HG03139 (cell line): Measurements from ENCODE around the gene AMZ2.
A peak's percentile ranks its signal among the peaks of the same experiment; 100 is the strongest.

Experiments
- ATAC-seq: cut with Tn5 transposase; IDR thresholded peaks from one replicate; pipeline ENCODE4 v1.9.1; 2021; ENCODE audit not compliant: unreplicated experiment

AMZ2 gene

GRCh38 chr17:68289936-68290267, 42.1 kb downstream of the AMZ2 start:
- no peak for ATAC-seq

DNA sequence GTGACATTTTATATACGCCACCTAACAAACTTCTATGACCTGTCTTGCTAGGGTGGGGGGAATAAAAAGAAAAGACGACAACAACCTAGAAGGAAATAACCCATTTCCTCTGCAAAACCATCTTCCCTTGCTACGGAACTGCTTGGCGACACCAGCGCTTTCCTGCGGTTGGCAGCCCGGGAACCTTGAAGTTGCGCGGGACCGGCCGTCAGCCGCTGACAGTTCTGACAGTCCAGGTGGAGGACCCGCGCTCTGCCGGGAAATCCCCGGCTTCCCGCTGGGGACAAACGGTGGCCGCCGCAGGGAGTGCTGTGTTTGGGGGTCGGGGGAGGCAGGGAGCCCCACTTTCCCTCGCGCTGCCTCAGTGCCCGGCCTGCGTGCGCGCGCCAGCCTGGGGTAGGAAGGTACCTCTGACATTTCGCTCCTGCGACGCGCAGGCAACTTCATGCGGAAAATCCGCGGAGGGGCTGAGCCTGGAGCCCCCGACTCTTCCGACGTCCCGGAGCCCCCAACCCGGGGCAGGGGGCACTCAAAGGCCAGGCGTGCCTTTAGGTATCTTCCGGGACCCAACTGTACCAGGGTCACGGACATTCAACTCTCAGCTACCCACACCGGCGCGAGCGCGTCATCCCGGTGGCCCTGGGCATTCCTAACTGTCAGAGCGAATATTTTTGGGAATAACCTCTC, 42.6 kb downstream of the AMZ2 start:
- ATAC-seq = no peak

DNA sequence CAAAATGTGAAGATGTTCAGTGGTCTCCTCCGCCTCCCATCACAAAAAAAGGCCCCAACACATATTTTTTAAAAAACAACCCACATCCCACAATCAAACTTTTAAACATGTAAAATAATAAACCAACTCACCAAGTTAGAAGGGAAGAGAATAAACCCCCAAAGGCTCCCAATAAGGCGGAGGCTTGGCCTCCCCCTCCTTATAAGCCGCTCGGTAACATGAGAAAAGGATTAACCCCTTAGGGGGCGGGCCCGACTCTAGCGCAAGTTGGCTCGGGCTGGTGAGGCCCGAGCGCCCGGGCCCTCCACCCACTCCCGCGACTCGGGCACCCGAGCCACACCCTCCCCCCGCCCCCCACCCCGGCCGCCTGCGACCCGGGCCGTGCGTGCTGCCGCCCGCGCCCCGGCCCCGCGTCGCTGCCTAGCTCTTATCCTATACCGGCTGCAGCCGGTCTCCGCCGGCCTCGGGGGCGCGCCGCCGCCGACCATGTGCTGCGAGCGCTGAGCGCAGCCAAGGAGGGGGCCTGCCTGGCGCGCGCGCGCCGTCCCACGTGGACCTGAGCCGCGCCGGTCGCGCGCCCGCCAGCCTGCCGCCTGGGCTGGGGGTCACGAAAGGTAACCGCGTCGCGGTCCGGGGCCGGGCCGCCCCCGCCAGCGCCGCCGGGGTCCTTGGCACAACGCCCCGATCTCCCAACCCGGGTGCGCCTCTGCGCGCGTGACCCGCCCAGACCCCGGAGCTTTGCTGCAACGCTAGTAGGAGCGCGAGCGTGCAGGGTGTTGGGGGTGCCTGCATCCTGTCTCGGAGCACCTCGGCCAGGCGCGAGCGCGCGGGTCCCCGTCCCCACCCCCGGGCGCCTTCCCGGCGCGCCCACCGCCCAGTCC, 43.4 kb downstream of the AMZ2 start, which contains the start of the genes ARSG and SLC16A6:
TSS of gene ARSG (plus strand) at position 541 of the 881 bp plus-strand sequence. CDS start 15,999 bp downstream, outside the sequence.
TSS of gene SLC16A6 (minus strand) at position 173 of the 881 bp plus-strand sequence. CDS start 12,807 bp downstream, outside the sequence.
- peak; percentile 44 for ATAC-seq

DNA sequence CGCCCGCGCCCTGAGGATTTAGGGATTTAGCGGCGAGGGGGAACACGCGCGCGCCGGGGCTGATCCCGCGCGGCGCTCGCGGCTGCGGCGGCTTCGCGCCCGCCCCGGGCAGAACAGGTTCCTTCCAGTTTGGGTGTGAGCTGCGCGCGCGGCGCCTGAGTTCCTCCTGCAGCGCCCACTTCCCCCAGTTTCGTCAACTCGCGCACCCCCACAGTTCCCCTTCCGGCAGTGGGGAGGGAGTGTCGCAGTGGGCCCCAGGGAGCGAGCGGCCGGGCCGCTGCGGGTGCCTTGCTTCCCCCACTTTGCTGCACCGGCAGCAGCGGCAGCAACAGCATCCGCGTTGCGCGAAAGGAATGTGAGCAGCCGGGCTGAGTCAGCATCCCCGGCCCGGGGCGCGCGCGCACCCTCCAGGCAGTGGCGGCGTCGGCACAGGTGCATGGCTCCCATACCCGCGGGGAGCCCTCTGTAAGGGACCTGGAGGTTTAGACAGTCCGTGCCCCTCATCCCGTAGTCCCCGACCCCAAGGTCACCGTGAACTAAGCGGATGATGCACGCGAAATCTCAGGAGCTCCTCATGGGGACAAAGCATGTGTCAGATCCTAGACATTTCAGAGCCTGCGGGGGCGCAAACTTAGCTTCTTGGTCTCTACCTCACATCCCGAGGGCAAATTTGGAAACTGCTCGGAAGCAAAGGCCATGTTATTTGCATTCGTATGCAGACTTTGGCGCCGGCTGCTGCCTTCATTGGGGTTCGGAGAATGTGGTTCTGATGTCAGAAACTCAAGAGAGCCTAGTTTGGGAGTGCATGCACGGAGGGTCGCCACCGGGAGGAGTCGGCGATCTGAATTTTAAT, 44.2 kb downstream of the AMZ2 start:
- ATAC-seq = peak; percentile 56

- ATAC-seq = no peak
These were observed 44.8 kb downstream of the AMZ2 start for GRCh38 chr17:68292689-68293040.

DNA sequence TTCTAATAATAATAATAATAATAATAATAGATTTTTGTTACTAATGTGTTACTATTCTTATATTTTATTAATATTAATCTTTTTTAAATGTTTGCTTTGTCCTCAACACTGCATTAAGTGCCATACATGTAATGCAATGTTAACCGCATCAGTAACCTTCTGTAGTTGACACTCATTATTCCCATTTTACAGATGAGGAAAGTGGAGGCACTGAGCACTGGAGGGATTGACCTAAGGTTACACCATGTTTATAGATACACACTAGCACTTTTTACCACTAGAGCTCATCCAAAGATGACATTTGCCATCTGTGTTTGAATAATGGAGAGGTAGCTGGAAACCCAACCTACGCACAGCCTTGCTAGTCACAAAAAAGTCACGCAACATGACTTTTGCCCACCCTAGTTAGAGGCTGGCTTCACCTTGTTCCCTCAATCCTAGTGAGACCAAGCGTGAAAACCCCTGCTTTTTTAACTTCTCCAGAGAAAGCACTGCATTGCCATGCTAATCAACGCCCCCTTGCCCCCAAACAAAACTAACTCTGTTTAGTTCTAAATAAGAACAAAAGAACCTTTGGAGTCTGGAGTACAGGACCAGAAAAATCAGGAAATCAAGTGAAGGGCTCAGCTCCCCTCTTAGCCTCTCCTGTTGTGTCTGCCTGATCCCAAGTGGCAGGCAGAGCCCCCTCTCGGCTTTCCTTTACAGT, 45.8 kb downstream of the AMZ2 start:
- ATAC-seq = no peak

DNA sequence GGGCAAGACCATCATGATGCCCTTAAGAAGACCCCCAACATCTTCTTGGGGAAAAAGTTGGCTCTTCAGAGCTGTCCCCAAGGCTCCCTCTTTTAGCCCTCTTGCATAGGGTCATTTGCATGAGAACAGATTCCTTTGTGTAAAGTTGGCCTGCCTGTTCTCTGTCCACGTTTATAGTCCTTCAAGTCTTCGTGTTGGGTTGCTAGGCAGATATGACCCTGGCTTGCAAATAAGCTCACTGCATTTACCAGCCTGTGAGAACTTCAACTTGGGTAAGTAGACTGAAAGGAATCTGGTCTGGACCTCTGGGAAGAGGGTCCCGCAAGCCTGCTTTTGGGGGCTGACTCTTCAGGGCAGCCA, 46.3 kb downstream of the AMZ2 start:
- no peak for ATAC-seq

DNA sequence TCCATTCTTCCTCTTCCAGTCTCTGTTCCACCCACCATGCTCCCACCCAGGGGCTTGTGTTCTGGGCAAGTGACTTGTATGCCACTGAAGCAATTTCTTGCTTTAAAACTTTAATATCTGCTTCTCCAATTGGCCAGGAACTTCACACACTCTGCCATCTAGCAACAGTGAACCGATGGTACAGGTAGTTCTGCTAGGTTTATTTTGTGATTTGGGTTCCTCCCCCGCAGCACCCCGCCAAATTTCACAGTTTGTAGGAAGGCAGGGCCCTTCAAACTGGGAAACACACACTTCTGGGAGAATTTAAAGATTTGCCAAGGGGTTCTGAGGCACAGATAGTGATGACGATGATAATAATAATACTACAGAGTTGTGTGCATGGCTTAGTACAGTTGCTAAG, 46.8 kb downstream of the AMZ2 start:
- no peak for ATAC-seq

GRCh38 chr17:68295086-68295485, 47.2 kb downstream of the AMZ2 start:
- no peak for ATAC-seq

- no peak for ATAC-seq
These were observed 48.7 kb downstream of the AMZ2 start for GRCh38 chr17:68296217-68297191.

DNA sequence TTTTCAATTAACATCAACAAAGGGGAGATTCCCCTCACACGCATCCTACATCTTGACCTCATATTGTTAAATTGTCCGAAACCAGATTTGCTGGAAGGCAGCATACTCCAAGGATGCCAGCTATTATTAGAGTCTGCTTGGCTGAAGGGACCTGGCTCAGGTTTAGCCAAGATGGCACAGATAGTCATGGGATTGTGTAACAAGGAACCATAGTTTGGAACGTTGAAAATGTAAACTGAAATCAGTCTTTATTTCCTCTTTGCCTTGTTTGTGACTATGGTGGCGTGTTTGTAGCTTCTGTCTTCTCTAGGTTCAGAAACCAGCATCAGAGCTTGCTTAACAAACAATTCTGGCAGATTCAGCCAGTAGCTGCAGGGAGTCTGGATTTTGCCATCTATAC, 49.4 kb downstream of the AMZ2 start:
- no peak for ATAC-seq

GRCh38 chr17:68298601-68299000, 50.8 kb downstream of the AMZ2 start:
- ATAC-seq = no peak

DNA sequence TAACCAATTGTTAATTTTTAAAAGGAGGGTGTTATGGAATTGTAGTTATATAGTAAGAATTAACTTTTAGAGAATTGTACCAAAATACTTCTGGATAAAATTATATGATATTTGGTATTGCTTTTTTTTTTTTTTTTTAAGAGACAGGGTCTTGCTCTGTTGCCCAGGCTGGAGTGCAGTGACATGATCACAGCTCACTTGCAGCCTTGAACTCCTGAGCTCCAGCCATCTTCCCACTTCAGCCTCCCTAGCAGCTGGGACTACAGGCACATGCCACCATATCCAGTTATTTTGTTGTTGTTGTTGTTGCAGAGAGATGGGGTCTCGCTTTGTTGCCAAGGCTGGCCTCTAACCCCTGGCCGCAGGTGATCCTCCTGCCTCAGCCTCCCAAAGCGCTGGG, 52.0 kb downstream of the AMZ2 start:
- no peak for ATAC-seq

- ATAC-seq = no peak
These were observed 53.7 kb downstream of the AMZ2 start for GRCh38 chr17:68301438-68301959.

GRCh38 chr17:68302066-68302564, 54.3 kb downstream of the AMZ2 start:
- ATAC-seq = no peak

- no peak for ATAC-seq
These were observed 54.8 kb downstream of the AMZ2 start for GRCh38 chr17:68302666-68303065.

DNA sequence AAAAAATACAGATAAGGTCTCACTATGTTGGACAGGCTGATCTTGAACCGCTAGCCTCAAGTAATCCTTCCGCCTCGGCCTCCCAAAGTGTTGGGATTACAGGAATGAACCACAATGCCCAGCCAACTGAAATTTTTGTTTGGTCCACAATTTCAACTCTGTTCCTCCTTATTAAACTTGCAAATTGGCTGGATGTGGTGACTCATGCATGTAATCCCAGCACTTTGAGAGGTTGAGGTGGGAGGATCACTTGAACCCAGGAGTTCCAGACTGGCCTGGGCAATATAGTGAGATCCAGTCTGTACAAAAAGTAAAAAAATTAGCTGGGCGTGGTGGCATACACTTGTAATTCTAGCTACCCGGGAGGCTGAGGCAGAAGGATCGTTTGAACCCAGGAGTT, 56.9 kb downstream of the AMZ2 start:
- ATAC-seq = no peak

GRCh38 chr17:68305142-68305541, 57.3 kb downstream of the AMZ2 start:
- ATAC-seq = no peak
